Ishikawa (cell line): Measurements from ENCODE around the gene ARL3.

Source experiments
- EGR1 ChIP-seq: IDR thresholded peaks from 2 replicates; pipeline ENCODE4 v1.6.1; 2012
- EP300 ChIP-seq: IDR thresholded peaks from 2 replicates; pipeline ENCODE4 v1.6.1; 2012; ENCODE audit warnings: borderline replicate concordance
- FOXM1 ChIP-seq: IDR thresholded peaks from 2 replicates; pipeline ENCODE4 v1.6.1; 2012; ENCODE audit warnings: low read depth, borderline replicate concordance
- NFIC ChIP-seq: IDR thresholded peaks from 2 replicates; pipeline ENCODE4 v1.6.1; 2012
- RAD21 ChIP-seq: IDR thresholded peaks from 2 replicates; pipeline ENCODE4 v1.6.1; 2012; ENCODE audit warnings: low read depth
- TAF1 ChIP-seq: IDR thresholded peaks from 2 replicates; pipeline ENCODE4 v1.6.1; 2012; ENCODE audit warnings: low read depth, mild to moderate bottlenecking
- YY1 ChIP-seq: IDR thresholded peaks from 2 replicates; pipeline ENCODE4 v1.6.1; 2012; ENCODE audit warnings: low read depth
- ZBTB7A ChIP-seq: IDR thresholded peaks from 2 replicates; pipeline ENCODE4 v1.6.1; 2012; ENCODE audit warnings: low read depth
- TF ChIP-seq, protein P1 (sequence below): IDR thresholded peaks from 2 replicates; pipeline ENCODE4 v1.6.1; 2012; ENCODE audit warnings: low read depth, mild to moderate bottlenecking
- TF ChIP-seq, protein P2 (sequence below): IDR thresholded peaks from 2 replicates; pipeline ENCODE4 v1.6.1; 2012

DNA sequence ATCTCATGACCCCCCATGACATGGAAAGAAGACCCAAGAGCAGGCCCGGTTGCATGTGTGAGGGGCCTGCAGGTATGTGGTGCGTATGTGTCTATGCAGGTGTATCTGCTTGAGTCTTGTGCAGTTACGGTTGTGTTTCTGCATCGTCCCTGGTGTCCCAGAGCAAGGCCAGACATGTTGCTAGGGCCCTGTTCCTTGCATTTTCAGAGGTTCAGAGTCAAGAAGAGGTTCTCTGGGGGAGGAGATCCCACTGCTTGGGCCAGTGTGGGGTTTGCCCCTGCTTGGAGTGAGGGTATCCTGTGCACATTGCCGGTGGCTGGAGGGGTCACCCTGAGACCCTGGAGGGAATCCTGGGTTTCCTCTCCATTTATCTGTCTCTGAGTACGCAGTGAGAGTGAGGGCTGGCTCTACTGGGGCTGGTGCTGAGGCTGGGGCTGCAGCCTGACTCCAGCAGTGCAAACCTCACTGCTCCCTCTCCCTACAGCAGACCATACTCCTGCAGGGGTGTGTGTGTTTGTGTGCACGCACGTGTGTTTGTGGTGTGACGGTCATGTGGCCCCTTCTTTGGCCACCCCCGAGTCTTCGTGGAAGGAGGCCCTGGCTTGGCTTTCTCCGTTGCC lies 65.8 kb downstream of the ARL3 start:
- no peak for TF ChIP-seq RAD21
- no peak for TF ChIP-seq TAF1
- TF ChIP-seq EP300: no peak
- TF ChIP-seq, protein P1, sequence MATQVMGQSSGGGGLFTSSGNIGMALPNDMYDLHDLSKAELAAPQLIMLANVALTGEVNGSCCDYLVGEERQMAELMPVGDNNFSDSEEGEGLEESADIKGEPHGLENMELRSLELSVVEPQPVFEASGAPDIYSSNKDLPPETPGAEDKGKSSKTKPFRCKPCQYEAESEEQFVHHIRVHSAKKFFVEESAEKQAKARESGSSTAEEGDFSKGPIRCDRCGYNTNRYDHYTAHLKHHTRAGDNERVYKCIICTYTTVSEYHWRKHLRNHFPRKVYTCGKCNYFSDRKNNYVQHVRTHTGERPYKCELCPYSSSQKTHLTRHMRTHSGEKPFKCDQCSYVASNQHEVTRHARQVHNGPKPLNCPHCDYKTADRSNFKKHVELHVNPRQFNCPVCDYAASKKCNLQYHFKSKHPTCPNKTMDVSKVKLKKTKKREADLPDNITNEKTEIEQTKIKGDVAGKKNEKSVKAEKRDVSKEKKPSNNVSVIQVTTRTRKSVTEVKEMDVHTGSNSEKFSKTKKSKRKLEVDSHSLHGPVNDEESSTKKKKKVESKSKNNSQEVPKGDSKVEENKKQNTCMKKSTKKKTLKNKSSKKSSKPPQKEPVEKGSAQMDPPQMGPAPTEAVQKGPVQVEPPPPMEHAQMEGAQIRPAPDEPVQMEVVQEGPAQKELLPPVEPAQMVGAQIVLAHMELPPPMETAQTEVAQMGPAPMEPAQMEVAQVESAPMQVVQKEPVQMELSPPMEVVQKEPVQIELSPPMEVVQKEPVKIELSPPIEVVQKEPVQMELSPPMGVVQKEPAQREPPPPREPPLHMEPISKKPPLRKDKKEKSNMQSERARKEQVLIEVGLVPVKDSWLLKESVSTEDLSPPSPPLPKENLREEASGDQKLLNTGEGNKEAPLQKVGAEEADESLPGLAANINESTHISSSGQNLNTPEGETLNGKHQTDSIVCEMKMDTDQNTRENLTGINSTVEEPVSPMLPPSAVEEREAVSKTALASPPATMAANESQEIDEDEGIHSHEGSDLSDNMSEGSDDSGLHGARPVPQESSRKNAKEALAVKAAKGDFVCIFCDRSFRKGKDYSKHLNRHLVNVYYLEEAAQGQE: no peak
- TF ChIP-seq YY1: no peak
- TF ChIP-seq, protein P2, sequence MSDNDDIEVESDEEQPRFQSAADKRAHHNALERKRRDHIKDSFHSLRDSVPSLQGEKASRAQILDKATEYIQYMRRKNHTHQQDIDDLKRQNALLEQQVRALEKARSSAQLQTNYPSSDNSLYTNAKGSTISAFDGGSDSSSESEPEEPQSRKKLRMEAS: no peak
- no peak for TF ChIP-seq ZBTB7A
- TF ChIP-seq EGR1: no peak
- TF ChIP-seq FOXM1: no peak
- no peak for TF ChIP-seq NFIC
